SHP77 (cell line): ENCODE data around the gene LSMEM2.
"Not testable (repeated sequence)": the region's sequence is repeated elsewhere in the genome, so short reads cannot be mapped to it uniquely, and the experiment has no call there.

ENCODE experiments used
- DNase-seq, 2 experiments: peaks; one replicate each; lab custom pipeline; 2025; lab: John Stamatoyannopoulos, UW

Gene LSMEM2

GRCh38 chr3:50278123-50278879 lies 586 bp upstream of the LSMEM2 start:
- DNase-seq = no peak

- DNase-seq = no peak
Measured at GRCh38 chr3:50279255-50280016, 549 bp downstream of the LSMEM2 start.

- not testable (repeated sequence) for DNase-seq
Measured at GRCh38 chr3:50284121-50284520, 5.2 kb downstream of the LSMEM2 start.

GRCh38 chr3:50286322-50287227 lies 7.7 kb downstream of the LSMEM2 start:
- no peak for DNase-seq

- no peak for DNase-seq
Measured at GRCh38 chr3:50287262-50287661, 8.4 kb downstream of the LSMEM2 start.

- no peak for DNase-seq
Measured at GRCh38 chr3:50288387-50289007, 9.6 kb downstream of the LSMEM2 start.

- no peak for DNase-seq
Measured at GRCh38 chr3:50289130-50289529, 10.2 kb downstream of the LSMEM2 start.

GRCh38 chr3:50290161-50290641 lies 11.3 kb downstream of the LSMEM2 start:
- no peak for DNase-seq

GRCh38 chr3:50292159-50293078 lies 13.5 kb downstream of the LSMEM2 start, which contains the start of gene IFRD2:
Gene IFRD2 (minus strand): TSS chr3:50292429. CDS start chr3:50292274, 155 bp downstream.
- peak; percentile 95 to 98 for DNase-seq

GRCh38 chr3:50293079-50293801 lies 14.4 kb downstream of the LSMEM2 start:
- no peak for DNase-seq

GRCh38 chr3:50294089-50294488 lies 15.2 kb downstream of the LSMEM2 start:
- no peak for DNase-seq

GRCh38 chr3:50294492-50295403 lies 15.9 kb downstream of the LSMEM2 start:
- DNase-seq = no peak

GRCh38 chr3:50295553-50296431 lies 16.9 kb downstream of the LSMEM2 start:
- no peak for DNase-seq

GRCh38 chr3:50296721-50297383 lies 18.0 kb downstream of the LSMEM2 start:
- DNase-seq = no peak

GRCh38 chr3:50297384-50297775 lies 18.5 kb downstream of the LSMEM2 start:
- no peak for DNase-seq

- no peak for DNase-seq
Measured at GRCh38 chr3:50297896-50298725, 19.2 kb downstream of the LSMEM2 start.
